GM19397 (cell line): ENCODE results near the gene LRP1.

Experiments
- ATAC-seq: cut with Tn5 transposase; IDR thresholded peaks from one replicate; pipeline ENCODE4 v1.9.1; 2021; ENCODE audit warnings: mild to moderate bottlenecking, moderate library complexity; ENCODE audit not compliant: unreplicated experiment

The LRP1 gene

DNA sequence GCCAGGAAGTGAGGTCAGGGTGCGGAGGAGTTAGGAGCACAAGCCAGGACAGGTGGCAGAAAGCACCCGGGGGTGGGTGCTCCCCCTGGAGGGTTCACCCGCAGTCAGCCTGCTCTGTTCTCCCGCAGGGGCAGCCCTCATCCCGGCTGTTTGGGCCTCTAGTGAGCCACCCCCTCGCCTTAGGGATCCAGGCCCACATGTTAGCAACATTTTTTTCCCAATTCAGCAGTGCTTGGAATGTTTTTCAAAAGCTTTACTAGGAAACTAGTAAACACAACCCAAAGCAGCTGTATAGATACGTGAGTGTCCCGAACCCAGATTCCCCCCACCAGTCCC, 59.8 kb downstream of the LRP1 start:
- ATAC-seq, result no peak

DNA sequence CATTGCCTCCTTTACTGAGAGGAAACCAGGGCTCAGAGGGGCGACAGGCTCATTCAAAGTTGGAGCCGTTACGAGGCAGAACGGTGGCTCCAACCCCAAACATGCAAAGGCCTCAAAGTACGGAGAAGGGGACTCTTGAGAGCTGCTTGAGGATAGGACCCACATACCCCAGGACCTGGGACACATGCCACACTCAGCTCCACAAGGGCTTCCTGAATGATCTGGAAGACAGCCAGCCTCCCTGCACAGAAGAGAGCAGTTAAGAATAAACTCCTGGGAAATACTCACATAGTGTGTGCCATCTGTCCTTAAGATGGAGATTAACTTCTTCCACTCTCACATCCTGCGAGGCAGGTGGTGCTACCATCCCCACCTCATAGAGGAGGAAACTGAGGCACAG, 61.8 kb downstream of the LRP1 start:
- ATAC-seq, result no peak

DNA sequence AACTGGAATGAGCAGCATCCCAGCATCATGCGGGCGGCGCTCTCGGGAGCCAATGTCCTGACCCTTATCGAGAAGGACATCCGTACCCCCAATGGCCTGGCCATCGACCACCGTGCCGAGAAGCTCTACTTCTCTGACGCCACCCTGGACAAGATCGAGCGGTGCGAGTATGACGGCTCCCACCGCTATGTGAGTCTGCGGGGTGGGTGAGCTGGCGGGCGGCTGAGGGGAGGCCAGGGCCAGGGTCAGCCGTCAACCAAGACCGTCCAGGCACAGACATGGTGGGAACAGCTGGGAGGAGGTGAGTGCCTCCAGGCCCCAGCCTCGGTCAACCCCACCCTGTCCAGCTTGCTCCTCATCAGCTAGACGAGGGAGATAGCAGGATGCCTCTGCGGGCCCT, 62.5 kb downstream of the LRP1 start:
- no peak for ATAC-seq

DNA sequence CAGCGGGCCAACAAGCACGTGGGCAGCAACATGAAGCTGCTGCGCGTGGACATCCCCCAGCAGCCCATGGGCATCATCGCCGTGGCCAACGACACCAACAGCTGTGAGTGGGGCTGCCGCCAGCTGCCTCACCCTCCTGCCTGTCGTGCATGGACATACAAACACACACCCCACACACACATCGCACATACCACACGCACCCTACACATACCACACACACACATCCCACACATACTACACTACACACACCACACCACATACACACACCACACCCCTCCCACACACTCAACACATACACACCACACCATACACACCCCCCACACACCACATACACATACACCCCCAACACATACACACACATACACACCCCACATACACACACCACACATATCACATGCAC, 63.1 kb downstream of the LRP1 start:
- no peak for ATAC-seq

DNA sequence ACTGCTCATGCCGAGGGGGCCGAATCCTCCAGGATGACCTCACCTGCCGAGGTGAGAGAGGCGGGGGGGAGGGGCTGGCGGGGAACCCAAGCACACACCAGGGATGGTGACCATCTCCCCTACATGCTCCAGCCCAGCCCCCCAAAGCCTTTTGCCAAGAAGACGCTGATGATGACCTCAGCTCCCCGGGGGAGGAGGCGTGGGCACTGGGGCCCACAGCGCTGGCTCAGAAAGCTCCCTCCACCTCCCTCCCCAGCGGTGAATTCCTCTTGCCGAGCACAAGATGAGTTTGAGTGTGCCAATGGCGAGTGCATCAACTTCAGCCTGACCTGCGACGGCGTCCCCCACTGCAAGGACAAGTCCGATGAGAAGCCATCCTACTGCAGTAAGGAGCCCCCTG, 64.6 kb downstream of the LRP1 start:
- ATAC-seq, result no peak

DNA sequence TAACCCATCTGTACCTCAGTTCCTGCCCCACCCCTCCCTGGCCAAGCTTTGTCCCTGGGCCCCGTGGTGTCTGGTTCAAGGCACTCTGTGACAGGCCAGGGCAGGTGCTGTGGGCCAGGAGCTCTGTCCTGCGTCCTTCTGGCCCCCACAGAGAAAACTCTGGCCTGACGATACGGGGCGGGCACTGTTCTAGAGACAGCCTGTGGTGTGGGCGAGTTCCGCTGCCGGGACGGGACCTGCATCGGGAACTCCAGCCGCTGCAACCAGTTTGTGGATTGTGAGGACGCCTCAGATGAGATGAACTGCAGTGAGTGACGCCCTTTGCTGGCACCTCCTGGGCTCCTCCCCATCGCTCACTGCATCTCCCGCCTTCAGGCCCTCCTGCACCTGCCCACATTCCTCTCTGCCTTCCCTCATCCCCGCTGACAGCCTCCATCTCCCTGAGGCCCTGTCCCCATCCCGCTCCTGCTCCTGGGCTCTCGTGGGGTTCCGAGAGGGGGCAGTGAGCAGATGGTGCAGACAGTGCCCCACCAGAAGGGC, 65.5 kb downstream of the LRP1 start:
- no peak for ATAC-seq

DNA sequence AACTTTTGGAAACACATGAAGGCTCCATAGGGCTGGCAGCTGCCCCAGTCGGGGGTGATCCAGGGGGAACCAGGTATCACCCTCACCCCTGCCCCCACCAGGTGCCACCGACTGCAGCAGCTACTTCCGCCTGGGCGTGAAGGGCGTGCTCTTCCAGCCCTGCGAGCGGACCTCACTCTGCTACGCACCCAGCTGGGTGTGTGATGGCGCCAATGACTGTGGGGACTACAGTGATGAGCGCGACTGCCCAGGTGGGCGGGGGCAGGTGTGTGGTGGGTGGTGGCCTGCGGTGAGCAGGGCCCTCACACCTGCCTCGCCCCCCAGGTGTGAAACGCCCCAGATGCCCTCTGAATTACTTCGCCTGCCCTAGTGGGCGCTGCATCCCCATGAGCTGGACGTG, 66.0 kb downstream of the LRP1 start:
- ATAC-seq, result no peak

DNA sequence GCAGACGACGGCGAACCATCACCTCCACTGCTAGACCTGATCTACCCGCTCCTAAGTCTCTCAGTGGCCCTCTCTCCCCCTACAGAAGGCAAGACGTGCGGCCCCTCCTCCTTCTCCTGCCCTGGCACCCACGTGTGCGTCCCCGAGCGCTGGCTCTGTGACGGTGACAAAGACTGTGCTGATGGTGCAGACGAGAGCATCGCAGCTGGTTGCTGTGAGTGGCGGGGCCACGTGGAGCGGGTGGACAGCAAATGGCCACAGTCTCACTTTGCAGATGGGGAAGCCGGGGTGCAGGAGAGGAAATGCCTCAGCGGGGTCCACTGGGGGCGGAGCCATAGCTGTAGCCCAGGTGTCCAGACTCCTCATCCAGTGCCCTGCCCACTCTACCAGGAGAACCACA, 66.9 kb downstream of the LRP1 start:
- no peak for ATAC-seq

DNA sequence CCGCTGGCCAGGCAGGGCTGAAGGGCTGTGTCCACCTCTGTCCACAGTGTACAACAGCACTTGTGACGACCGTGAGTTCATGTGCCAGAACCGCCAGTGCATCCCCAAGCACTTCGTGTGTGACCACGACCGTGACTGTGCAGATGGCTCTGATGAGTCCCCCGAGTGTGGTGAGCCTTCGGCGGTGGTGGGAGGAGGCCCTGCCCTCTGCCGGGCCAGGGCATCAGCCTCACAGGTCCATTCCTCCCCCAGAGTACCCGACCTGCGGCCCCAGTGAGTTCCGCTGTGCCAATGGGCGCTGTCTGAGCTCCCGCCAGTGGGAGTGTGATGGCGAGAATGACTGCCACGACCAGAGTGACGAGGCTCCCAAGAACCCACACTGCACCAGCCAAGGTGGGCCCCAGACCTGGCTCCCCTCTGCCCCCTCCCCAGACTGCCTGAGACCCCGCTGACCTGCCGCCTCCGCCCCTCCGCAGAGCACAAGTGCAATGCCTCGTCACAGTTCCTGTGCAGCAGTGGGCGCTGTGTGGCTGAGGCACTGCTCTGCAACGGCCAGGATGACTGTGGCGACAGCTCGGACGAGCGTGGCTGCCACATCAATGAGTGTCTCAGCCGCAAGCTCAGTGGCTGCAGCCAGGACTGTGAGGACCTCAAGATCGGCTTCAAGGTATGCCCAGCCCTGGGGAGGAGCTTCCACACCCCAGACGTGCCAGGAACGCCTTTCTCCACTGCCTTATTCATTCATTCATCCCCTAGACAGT, 67.5 kb downstream of the LRP1 start:
- no peak for ATAC-seq

DNA sequence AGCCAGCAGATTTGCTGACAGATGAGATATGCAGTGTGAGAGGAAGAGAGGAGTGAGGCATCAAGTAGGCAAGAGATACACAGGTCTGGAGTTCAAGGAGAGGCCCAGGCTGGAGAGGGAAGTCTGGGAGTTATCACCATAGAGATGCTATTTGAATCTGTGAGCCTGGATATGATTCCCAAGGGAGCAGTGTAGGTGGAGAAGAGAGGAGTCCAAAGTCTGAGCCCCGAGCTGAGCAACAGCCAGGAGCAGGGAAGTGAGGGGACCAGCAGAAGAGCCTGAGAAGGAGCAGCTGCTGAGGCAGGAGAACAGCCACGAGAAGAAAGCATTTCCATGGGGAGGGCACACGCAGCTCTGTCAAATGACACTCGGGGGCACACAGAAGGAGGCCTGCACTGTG, 68.2 kb downstream of the LRP1 start:
- no peak for ATAC-seq

DNA sequence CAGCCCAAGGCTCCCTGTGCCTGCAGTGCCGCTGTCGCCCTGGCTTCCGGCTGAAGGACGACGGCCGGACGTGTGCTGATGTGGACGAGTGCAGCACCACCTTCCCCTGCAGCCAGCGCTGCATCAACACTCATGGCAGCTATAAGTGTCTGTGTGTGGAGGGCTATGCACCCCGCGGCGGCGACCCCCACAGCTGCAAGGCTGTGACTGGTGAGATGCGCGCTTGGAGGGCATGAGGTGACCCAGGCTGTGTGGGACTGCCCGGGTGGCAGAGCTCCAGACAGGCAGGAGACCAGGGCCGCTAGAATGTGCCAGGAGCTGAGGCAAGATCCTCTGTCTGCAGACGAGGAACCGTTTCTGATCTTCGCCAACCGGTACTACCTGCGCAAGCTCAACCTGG, 68.7 kb downstream of the LRP1 start:
- no peak for ATAC-seq

DNA sequence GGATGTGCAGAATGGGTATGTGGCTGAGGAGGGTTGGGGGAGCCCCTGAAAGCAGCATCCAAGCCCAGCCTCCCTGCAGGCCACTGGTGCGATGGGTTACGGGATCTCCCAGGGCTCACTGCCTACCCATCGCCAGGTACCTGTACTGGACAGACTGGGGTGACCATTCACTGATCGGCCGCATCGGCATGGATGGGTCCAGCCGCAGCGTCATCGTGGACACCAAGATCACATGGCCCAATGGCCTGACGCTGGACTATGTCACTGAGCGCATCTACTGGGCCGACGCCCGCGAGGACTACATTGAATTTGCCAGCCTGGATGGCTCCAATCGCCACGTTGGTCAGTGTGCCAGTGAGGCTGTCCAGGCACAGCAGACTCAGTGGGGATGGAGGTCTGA, 70.0 kb downstream of the LRP1 start:
- ATAC-seq, result no peak

DNA sequence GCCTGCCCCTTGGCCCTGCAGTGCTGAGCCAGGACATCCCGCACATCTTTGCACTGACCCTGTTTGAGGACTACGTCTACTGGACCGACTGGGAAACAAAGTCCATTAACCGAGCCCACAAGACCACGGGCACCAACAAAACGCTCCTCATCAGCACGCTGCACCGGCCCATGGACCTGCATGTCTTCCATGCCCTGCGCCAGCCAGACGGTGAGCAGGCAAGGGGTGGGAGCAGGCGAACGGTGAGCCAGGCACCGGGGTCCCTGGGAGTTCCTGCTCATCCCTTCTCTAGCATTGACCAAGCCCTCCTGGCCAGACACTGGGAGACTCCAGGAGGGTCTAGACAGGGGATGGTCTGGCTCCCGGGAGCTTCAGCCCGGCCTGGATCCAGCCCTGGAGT, 70.9 kb downstream of the LRP1 start:
- no peak for ATAC-seq

DNA sequence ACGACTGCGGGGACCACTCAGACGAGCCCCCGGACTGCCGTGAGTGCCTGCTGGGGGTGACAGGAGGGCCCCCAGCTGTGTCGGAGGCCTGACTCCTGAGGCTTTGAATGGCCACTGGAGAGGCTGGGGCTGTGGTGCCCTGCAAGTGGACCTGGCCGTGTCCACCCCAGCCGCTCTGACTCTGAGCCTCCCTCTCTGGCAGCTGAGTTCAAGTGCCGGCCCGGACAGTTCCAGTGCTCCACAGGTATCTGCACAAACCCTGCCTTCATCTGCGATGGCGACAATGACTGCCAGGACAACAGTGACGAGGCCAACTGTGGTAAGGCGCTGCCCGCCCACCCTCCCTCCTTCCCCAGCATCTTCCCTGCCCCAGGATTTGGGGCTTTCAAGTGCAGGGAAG, 72.2 kb downstream of the LRP1 start:
- ATAC-seq, result no peak

DNA sequence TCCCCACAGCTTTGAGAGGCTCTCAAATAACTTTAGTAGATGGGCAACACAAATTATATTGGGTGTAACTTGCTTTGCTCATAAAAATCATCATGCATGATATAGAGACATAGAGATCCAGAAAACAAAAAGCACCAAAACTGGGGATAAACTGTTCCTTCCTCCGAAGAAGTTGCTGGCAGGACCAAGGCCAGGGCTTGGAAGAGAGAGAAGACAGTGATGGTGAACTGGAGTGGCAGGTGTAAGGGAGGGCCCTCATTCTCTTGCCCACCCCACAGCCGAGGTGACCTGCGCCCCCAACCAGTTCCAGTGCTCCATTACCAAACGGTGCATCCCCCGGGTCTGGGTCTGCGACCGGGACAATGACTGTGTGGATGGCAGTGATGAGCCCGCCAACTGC, 72.9 kb downstream of the LRP1 start:
- ATAC-seq, result no peak

DNA sequence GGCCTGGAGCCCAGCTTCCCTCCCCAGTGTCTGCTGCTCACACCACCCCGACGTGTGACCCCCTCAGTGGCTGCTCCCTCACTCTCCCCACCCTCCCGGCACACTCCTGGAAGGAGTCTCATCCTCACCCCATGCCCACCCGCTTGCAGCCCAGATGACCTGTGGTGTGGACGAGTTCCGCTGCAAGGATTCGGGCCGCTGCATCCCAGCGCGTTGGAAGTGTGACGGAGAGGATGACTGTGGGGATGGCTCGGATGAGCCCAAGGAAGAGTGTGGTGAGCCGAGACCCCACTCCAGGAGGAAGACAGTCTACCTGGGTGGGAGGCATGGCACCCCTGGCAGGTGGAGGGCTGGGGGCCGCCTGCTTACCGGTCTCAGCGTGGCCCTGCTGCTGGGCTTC, 73.3 kb downstream of the LRP1 start:
- no peak for ATAC-seq

DNA sequence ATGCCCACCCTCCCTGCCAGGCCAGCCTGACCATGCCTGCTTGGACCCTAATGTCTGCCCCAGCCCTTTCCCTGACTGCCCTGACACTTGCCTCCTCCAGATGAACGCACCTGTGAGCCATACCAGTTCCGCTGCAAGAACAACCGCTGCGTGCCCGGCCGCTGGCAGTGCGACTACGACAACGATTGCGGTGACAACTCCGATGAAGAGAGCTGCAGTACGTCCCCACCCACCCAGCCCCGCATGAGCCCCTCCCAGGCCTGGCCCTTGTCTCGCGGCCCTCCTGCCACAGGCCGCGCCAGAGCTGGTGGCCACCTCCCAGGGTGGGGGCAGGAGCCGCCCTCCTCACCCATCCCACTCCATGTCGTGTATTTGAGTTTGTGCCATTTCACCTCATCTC, 74.0 kb downstream of the LRP1 start:
- no peak for ATAC-seq

DNA sequence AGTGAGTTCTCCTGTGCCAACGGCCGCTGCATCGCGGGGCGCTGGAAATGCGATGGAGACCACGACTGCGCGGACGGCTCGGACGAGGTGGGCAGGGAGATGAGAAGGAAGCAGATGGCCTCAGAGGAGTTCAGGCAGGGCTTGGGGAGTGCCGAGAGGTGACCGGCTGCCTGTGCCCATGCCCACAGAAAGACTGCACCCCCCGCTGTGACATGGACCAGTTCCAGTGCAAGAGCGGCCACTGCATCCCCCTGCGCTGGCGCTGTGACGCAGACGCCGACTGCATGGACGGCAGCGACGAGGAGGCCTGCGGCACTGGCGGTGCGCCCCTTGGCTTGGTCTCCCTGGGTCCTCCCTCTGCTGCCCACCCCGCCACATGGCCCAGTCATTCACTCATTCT, 74.9 kb downstream of the LRP1 start:
- no peak for ATAC-seq

DNA sequence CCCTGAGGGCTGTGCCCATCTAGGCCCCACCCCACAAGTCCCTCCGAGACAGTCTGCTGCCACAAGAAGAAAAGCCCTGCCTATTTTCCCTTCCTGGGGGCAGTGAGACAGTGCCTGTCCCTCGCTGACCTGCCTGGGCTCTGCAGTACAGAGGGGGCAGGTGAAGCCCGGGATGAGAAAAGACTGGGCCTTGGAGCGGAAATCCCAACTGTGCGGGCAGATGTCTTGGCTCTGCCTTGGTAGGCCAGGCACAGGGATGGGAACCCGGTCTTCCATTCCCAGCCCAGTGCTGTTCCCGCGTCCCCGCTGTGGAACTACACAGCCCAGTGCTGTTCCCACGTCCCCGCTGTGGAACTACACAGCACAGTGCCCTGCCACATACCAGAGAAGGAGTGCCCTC, 75.5 kb downstream of the LRP1 start:
- ATAC-seq, result no peak

DNA sequence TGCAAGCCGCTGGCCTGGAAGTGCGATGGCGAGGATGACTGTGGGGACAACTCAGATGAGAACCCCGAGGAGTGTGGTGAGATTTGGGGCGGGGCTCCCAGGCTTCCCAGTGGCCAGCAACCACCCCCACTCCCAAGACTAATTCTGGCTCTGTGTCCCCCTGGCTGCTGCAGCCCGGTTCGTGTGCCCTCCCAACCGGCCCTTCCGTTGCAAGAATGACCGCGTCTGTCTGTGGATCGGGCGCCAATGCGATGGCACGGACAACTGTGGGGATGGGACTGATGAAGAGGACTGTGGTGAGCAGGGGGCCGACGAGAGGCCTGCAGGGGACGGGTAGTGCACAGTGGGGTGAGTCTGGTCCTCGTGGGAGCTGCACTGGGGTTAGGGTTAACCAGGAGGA, 76.2 kb downstream of the LRP1 start:
- ATAC-seq, result no peak

DNA sequence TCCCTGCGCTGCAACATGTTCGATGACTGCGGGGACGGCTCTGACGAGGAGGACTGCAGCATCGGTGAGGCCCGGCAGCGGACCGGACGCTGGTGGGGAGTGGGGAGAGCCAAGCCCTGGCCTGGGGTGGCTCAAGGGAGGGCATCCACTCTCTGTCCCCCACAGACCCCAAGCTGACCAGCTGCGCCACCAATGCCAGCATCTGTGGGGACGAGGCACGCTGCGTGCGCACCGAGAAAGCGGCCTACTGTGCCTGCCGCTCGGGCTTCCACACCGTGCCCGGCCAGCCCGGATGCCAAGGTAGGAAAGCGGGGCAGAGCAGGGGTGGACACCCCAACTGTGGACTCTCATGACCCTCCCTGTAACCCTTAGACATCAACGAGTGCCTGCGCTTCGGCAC, 76.9 kb downstream of the LRP1 start:
- ATAC-seq, result no peak

DNA sequence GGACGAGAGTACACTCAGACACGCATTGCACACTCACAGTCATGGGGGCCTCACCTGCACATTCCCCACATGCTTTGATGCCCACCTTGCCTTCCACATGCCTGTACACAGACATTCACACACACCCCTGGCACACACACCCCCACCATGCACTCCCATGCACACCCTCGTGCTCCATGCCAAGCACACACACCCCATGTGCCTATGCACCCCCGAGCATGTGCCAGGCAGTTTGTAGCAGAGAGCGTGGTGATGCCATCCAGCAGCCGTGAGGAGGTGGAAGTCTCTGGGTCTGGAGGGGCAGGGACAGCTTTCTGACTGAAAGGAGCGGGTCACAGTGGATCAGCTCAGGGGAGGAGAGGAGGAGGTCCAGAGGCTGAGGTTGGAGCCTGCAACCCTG, 77.6 kb downstream of the LRP1 start:
- ATAC-seq, result no peak
